GM19099 (cell line): ENCODE measurements around the gene FAR2.

ENCODE experiments used
- POLR2A ChIP-seq: IDR thresholded peaks from 3 replicates; pipeline ENCODE4 v1.6.1; 2011; ENCODE audit warnings: low read depth; ENCODE audit not compliant: insufficient read length; ENCODE audit errors: extremely low read depth

FAR2 gene

DNA sequence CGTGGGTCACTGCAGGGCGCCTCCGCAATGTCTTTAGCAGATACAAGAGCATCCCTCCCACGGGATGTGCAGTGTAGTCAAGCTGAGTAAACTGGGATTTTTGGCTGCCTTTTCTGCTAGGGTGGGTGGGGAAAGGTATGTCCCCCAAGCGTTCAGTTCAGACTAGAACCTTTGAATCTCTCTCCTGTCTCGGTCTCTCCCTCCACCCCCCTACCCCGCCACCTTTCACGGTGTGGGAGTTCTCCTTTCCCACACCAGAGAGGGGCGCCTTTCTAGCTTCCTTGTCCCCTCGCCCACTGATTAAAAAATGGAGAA is 525 bp upstream of the FAR2 start:
- TF ChIP-seq POLR2A = no peak

DNA sequence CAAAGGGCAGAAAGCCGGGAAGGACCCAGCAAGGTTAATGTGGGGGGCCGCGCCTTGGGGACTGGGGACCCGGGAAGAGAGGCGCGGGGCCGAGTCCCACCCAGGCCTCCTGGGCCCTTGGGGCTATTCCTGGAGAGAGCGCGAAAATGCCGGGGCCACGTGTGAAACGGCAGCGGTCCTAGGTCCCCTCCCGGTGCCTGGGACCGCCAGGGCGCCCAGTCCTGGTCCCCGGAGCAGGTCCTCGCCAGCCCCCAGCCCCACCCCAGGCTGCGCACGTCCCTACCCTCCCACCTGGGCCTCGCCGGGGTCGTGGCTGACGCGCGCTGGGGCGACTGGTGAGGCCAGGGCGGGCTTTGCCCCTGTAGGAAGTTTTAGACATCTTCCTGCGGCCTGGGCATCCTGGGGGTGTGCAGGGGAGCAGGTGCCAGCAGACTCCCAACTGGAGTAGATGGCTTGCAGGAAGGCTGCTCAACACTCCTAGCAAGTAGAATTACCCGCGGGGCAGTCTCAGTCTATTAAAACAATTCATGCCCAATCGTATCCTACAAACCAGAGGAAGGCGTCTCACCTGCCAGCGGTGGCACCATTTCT is 708 bp downstream of the FAR2 start:
- TF ChIP-seq POLR2A = no peak

DNA sequence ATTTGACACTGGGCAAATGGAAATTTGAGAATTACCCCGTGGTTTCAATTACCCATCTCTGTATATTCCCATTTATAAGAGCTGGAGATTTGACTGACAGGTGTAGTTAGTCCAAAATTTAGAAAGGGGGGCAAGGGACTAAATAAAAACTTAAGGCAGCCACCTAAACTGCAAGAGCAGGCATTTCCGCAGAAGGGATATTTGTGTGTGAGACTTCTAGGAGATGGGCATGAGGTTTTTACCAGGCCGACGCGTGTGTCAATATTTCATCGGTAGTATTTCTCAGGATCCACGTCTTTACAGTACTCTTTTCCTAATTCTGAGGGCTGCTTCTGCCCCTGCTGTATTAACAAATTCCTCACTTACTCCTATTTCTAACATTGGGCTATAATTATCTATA is 1.4 kb downstream of the FAR2 start:
- no peak for TF ChIP-seq POLR2A

DNA sequence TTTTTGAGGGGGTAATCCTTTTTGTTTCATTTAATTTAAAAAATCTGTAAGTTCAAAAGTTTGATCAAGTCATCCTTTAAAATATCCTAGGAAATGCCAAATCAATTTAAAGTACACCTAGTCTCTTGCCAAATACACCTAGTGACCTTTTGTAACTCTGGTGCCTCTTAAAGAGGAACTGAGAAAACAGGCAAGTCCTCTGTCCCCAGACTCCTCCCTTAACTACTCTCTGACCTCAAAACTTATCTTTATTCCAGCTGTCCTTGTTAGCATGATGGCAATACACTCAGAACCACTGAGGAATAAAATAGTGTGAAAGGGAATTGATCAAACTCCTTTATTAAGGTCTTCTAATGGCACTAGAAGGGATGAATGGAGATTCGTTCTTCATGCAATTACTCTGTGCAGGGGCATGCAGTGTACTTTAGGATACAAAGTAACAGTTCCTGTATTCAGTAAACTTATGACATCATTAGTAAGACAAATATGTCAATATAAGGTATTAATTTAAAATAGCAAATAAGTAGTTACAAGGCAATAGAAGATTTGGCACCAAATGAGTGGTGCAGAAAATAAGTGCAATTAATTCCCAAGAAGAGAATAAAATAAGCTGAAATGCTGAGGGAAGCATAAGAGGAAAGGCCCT is 3.3 kb downstream of the FAR2 start:
- TF ChIP-seq POLR2A = no peak

DNA sequence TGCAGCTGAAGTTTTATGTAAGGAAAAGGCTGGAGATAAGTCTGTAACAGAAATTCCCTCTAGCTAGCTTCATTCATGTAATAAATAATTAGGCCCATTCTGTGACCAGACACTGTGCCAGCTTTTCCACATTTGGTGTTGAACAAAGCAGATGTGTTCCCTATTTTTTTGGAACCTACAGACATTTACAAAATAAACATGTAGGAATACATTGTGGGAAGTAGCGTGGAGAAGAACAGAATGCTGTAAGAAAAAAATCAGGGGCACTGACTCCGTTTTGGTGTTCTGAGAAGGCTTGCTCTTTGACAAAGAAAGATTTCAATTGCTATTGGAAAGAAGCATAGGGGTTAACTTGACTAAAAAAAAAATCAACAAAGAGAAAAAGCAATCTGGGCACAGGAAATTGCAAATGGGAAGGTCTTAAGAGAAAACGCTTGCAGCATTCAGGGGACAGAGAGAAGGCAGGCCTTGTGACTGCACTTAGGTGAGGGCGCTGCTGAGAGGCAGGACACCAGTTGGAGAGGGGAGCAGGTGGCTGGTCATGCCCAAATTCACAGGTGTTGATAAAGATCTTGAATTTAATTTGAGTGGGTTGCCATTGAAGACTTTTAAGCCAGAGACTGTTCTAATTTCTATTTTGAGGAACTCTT is 4.0 kb downstream of the FAR2 start:
- no peak for TF ChIP-seq POLR2A

DNA sequence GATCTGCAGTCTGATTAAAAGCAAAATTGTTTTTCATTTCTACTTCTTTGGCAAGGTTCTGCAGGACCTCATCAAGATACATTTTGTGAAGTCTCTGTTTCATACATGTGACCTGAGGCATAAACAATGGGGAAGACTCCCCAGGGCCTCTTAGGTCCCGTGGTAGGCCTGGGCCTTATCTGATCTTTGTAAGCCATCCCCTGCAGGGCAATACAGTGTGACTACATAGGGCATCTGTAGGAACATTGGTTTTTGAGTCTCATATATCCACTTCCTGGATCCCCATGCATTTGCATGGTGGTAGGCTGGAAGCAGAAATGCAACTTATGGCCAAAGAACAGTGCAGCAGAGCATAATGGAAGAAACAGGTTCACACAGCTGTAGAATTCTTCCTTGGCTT is 6.0 kb downstream of the FAR2 start:
- TF ChIP-seq POLR2A = no peak

DNA sequence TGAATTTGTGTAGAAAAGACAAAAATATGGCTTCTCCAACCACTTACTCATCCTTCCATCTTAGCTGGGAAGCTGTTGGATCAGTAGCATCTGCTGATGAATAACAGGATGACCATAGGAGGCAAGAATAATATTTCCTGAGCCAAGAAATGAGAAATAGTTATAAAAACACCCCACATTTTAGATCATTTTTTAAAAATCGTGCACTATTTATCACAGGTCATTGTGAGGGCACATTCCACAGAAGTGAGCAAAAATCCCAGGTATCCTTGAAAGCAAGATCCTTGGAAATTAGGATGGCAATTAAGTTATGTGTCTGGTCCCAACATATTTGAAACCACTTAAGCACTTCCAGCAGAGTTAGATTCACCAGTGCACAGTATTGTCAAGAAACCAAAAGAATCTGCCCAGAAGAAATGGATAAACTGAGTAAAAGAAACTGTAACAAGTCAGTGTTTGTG is 8.4 kb downstream of the FAR2 start:
- no peak for TF ChIP-seq POLR2A

DNA sequence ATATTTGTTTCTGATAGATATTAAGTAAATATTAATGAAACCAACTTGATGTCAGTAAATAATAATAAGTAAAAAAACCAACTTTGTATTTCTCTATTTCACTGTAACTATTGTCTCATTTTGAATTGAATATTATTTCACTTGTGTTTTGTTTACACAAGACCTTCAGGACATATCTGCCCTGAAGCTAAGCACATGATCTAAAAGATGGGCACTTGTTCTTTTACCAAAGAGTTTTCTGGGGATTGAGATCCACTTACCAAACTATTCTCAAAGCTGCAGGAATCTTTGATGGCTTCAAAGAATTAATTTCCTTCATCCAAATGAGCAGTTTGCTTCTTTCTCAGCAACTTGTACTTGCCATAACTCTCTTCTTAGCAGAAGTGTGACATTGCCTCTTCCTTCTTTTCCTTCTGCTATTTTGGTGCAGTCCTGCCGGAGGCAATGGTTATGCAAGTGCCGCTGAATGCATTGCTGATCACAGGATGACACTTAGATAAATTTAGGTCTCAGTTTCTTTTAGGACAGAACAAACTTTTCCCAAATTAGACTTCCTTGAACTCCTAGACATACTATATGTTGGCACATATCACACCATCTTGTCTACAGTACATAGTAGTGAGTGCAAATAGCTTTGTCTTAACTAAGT is 9.2 kb downstream of the FAR2 start:
- TF ChIP-seq POLR2A = no peak

DNA sequence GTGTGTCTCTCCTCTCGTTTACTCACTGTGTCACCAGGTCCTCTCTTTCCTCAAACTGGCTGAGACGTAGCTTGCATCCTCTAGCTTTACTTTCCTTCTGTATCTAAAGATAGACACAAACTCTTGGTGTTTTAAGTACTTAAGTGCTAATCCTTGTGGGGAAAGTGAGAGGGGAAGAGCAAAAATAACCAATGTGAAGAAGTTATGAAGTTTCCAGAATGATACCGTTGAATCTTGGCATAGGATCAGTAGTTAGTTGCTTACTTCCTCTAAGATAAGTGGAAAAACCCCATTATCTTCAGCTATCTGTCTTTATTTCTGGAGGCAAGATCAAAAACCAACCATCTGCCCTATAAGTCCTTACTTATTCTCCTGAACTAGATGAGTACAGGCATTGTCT is 10.6 kb downstream of the FAR2 start:
- no peak for TF ChIP-seq POLR2A

DNA sequence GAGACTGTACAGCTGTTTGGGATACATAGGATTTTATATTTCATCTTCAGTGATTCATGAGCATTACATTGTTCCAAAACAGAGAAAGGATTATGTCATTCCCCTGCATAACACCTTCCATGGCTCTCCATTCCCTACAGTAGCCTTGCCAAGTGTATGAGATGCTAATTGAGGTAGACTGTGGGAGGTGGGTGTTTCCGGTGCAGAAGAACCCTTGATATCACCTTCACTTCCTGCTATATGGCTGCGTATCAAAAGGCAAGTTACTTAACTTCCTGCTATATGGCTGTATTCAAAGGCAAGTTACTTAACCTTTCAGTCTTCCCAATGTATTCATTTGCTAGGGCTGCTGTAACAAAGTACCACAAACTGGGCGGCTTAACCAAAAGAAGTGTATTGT is 11.2 kb downstream of the FAR2 start:
- no peak for TF ChIP-seq POLR2A

DNA sequence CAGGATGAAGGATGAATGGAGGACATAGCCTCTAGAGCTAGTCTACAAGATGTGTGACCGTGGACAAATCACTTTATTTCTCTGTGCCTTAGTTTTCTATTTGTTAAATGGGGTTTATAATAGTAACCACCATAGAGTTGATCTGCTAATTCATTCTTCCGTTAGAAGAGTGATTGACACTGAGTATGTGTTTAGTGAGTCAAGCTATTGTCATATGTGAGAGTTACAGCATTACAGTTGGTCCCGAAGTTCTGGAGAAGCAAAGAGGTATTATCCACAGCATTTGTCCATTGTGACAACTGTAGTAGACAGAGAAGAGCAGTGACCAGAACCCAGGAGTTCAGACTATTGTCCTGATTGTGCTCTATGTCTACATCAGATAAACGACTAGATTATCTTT is 14.1 kb downstream of the FAR2 start:
- TF ChIP-seq POLR2A = no peak

DNA sequence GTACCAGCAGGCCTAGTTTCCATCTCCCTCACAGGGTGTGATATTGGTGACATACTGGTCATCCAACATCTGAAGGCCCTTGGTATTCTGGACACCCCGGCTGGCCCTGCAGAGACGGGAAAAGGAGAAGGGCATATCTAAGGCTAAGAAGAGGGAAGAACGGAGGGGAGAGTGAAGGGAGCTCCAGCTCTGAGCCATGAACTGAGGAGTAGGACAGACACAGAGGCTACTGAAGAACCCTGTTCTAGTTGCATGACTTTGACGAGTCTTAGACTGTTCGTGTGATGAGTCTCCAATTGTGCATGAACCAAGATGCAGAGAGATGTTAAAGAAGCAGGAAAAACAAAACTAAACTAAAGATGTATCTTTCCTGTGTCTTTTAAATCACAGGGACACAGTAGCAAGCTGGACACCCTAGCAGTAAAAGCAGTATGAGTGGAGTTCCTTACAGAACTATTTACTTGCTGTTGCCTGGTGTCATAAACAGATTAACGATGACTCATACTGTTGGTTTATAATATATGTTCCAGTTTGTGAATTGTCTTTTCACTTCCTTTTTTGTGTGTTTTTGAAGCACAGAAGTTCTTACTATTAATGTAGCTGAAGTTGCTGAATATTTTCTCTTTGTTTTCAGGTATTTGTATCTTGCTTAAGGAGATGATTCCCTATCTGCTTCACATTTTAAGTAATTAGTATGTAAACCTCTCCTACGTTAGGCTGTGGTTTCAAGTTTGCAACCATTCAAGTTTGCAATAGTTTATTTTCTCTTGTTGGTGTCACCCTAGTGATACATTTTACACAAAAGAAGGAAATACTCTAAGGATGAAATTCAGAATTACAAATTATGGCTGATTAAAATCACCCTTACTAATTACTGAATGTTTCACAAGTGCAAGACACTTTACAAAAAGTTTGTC is 15.7 kb downstream of the FAR2 start:
- TF ChIP-seq POLR2A = no peak

DNA sequence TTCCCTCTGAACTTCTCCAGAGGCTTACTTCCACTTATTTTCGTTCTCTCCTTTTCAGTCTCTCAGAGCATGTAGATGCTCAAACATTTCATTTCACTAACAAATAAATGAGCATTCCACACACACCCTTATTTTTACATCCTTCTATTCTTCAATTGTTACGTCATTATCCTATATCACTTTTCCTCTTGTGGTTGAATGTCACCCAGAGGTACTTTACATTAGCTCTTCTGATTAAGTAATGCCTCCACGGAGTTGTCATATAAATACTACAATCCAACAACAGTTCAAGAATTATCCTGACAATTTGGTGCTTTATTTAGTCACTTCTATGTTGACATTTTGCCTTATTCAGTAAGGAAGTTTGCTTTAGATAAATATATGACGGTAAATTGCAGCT is 18.4 kb downstream of the FAR2 start:
- TF ChIP-seq POLR2A = no peak

DNA sequence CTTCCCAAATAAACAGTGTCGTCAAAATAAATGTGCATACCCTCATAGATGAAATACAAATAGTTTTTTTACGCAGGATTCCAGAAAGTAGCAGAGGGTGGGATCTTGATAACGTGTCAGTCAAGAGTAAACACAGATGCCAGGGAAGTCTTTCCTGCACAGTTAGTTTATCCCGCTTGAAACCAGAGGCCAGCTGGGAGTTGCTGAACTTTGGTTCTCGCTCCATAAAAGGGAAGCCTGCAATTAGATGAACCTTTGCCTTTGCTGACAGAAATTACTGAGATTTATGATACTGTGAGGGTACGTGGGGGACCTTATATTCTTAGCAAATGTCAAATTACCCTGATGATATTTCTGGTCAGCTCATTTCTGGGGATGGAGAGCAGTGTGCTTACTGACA is 18.9 kb downstream of the FAR2 start:
- TF ChIP-seq POLR2A = no peak
